Measurements from ENCODE around the gene OGFOD3. TPM values are rescaled to one million over a fixed set of nuclear protein-coding genes. Genes with fewer than 3 reads are reported as not detected.
"Not testable (repeated sequence)": the region's sequence is repeated elsewhere in the genome, so short reads cannot be mapped to it uniquely, and the experiment has no call there.

OGFOD3 gene
- total RNA-seq, 1 donor from 2014 or later = 36.7 TPM

GRCh38 chr17:82388223-82388921 is 30.0 kb downstream of the OGFOD3 start:
- DNase-seq (ENCODE audit: low read depth, low spot score) = no peak

- DNase-seq (ENCODE audit: low read depth, low spot score) = no peak
Observed at GRCh38 chr17:82387705-82388106, 30.7 kb downstream of the OGFOD3 start.

- no peak for DNase-seq (ENCODE audit: low read depth, low spot score)
Observed at GRCh38 chr17:82386881-82387704, 31.3 kb downstream of the OGFOD3 start.

- no peak for DNase-seq (ENCODE audit: low read depth, low spot score)
Observed at GRCh38 chr17:82386255-82386831, 32.0 kb downstream of the OGFOD3 start.

- DNase-seq (ENCODE audit: low read depth, low spot score) = no peak
Observed at GRCh38 chr17:82385559-82386254, 32.7 kb downstream of the OGFOD3 start.

- no peak for DNase-seq (ENCODE audit: low read depth, low spot score)
Observed at GRCh38 chr17:82384730-82385481, 33.5 kb downstream of the OGFOD3 start.

- DNase-seq (ENCODE audit: low read depth, low spot score) = no peak
Observed at GRCh38 chr17:82384051-82384729, 34.2 kb downstream of the OGFOD3 start.

- no peak for DNase-seq (ENCODE audit: low read depth, low spot score)
Observed at GRCh38 chr17:82383411-82383810, 35.0 kb downstream of the OGFOD3 start.

- DNase-seq (ENCODE audit: low read depth, low spot score) = no peak
Observed at GRCh38 chr17:82382933-82383255, 35.5 kb downstream of the OGFOD3 start.

- DNase-seq (ENCODE audit: low read depth, low spot score) = not testable (repeated sequence)
Observed at GRCh38 chr17:82382220-82382932, 36.0 kb downstream of the OGFOD3 start.

GRCh38 chr17:82381703-82382009 is 36.7 kb downstream of the OGFOD3 start:
- DNase-seq (ENCODE audit: low read depth, low spot score) = not testable (repeated sequence)

GRCh38 chr17:82380860-82381702 is 37.3 kb downstream of the OGFOD3 start:
- DNase-seq (ENCODE audit: low read depth, low spot score) = no peak

GRCh38 chr17:82378741-82379021 is 39.7 kb downstream of the OGFOD3 start:
- DNase-seq (ENCODE audit: low read depth, low spot score) = no peak

- DNase-seq (ENCODE audit: low read depth, low spot score) = no peak
Observed at GRCh38 chr17:82377924-82378740, 40.3 kb downstream of the OGFOD3 start.

- DNase-seq (ENCODE audit: low read depth, low spot score) = not testable (repeated sequence)
Observed at GRCh38 chr17:82377294-82377693, 41.1 kb downstream of the OGFOD3 start.

GRCh38 chr17:82376042-82376730 is 42.2 kb downstream of the OGFOD3 start:
- DNase-seq (ENCODE audit: low read depth, low spot score) = no peak

GRCh38 chr17:82375359-82376041 is 42.9 kb downstream of the OGFOD3 start:
- DNase-seq (ENCODE audit: low read depth, low spot score) = no peak

All from pulmonary artery endothelial cell (primary cell).